Upper lobe of left lung (tissue), 4 donors: ENCODE measurements around the gene RAB11A.

Source experiments
- POLR2A ChIP-seq, 4 donors: fragments of 450-650 bp; IDR thresholded peaks; one replicate each; pipeline ENCODE4 v1.5.1; 2016 to 2017; ENCODE audit warnings: antibody characterized with exemption in 4 of 4, mild to moderate bottlenecking in 2 of 4
- POLR2AphosphoS5 ChIP-seq, 2 donors: sonication (generic); formaldehyde crosslinking; IDR thresholded peaks; one replicate each; pipeline ENCODE4 v1.5.1; 2017; ENCODE audit warnings: antibody characterized with exemption in 2 of 2
- TF ChIP-seq, protein P1 (sequence below), 6 experiments: fragments of 450-650 bp in 4 of 6; fragments of 200-600 bp in 2 of 6; sonication (generic) in 2 of 6; IDR thresholded peaks; one replicate each; pipeline ENCODE4 v1.5.1; 2016 to 2019; ENCODE audit warnings: antibody characterized with exemption in 6 of 6

DNA sequence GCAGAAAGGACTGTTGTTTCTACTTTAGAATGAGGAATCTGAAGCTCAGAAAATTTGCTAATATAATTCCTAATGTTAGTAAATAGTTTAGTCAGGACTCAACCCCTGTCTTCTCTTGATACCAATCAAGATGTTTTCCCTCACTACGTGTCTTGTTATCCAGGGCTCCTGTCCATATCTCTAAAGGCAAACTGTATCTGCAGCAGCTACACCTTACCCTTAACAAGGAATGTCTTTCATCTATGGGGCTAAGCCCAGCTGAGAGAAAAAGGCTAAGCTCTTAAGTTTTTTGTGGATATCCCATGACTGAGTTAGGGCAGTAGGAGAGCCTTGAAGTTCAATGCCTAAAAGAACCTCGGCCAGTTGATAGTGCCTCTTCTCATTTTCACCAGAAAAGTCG, 32.5 kb downstream of the RAB11A start:
- TF ChIP-seq POLR2A (IDR thresholded peaks at IDR 0.05), result no peak
- TF ChIP-seq, protein P1, sequence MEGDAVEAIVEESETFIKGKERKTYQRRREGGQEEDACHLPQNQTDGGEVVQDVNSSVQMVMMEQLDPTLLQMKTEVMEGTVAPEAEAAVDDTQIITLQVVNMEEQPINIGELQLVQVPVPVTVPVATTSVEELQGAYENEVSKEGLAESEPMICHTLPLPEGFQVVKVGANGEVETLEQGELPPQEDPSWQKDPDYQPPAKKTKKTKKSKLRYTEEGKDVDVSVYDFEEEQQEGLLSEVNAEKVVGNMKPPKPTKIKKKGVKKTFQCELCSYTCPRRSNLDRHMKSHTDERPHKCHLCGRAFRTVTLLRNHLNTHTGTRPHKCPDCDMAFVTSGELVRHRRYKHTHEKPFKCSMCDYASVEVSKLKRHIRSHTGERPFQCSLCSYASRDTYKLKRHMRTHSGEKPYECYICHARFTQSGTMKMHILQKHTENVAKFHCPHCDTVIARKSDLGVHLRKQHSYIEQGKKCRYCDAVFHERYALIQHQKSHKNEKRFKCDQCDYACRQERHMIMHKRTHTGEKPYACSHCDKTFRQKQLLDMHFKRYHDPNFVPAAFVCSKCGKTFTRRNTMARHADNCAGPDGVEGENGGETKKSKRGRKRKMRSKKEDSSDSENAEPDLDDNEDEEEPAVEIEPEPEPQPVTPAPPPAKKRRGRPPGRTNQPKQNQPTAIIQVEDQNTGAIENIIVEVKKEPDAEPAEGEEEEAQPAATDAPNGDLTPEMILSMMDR (IDR thresholded peaks at IDR 0.05), result no peak
- no peak for TF ChIP-seq POLR2AphosphoS5 (IDR thresholded peaks at IDR 0.05)
